HepG2 (cell line): Measurements from ENCODE around the gene ITIH1. TPM values are rescaled to one million over a fixed set of nuclear protein-coding genes. Genes with fewer than 3 reads are reported as not detected.

ENCODE experiments used
- DR1 ChIP-seq: sonication (generic); formaldehyde crosslinking; IDR thresholded peaks from 2 replicates; pipeline ENCODE4 v1.8.0; 2021; ENCODE audit warnings: mild to moderate bottlenecking, missing genetic modification reagents, inconsistent platforms
- ETS1 ChIP-seq: sonication (generic); formaldehyde crosslinking; IDR thresholded peaks from 2 replicates; pipeline ENCODE4 v1.4.0; 2020; ENCODE audit warnings: missing genetic modification reagents
- FUBP1 ChIP-seq: sonication (generic); formaldehyde crosslinking; IDR thresholded peaks from 2 replicates; pipeline ENCODE4 v1.5.1; 2020; ENCODE audit warnings: missing genetic modification reagents, mild to moderate bottlenecking, borderline replicate concordance
- GTF2F1 ChIP-seq: fragments of 150-350 bp; IDR thresholded peaks from 2 replicates; pipeline ENCODE4 v1.6.1; 2014; ENCODE audit warnings: low read length
- NR1H2 ChIP-seq: sonication (generic); formaldehyde crosslinking; IDR thresholded peaks from 2 replicates; pipeline ENCODE4 v1.8.1; 2022; ENCODE audit warnings: low read depth, missing genetic modification reagents, borderline replicate concordance
- NR2F6 ChIP-seq, 2 experiments: IDR thresholded peaks; 2 replicates each; pipeline ENCODE4 v1.6.1; 2016; ENCODE audit warnings: antibody characterized with exemption in 1 of 2, mild to moderate bottlenecking in 1 of 2
- NRL ChIP-seq: sonication (generic); formaldehyde crosslinking; IDR thresholded peaks from 2 replicates; pipeline ENCODE4 v1.5.0; 2020; ENCODE audit warnings: missing genetic modification reagents, mild to moderate bottlenecking, moderate library complexity, borderline replicate concordance
- SIN3A ChIP-seq: IDR thresholded peaks from 2 replicates; pipeline ENCODE4 v1.6.1; 2011; ENCODE audit warnings: low read depth, mild to moderate bottlenecking, control low read depth, low read length, borderline replicate concordance
- SPEN ChIP-seq: sonication (generic); formaldehyde crosslinking; IDR thresholded peaks from 2 replicates; pipeline ENCODE4 v1.5.1; 2020; ENCODE audit warnings: low read depth, mild to moderate bottlenecking, missing genetic modification reagents
- TERF1 ChIP-seq: sonication (generic); formaldehyde crosslinking; IDR thresholded peaks from 2 replicates; pipeline ENCODE4 v1.8.0; 2022; ENCODE audit warnings: mild to moderate bottlenecking, missing genetic modification reagents, moderate library complexity
- TSC22D2 ChIP-seq: sonication (generic); formaldehyde crosslinking; IDR thresholded peaks from 2 replicates; pipeline ENCODE4 v1.5.1; 2020; ENCODE audit warnings: missing genetic modification reagents, mild to moderate bottlenecking, borderline replicate concordance
- ZBTB33 ChIP-seq: sonication (generic); formaldehyde crosslinking; IDR thresholded peaks from 2 replicates; pipeline ENCODE4 v1.4.0; 2020; ENCODE audit warnings: missing genetic modification reagents
- ZMYM3 ChIP-seq: sonication (generic); formaldehyde crosslinking; IDR thresholded peaks from 2 replicates; pipeline ENCODE4 v1.5.1; 2020; ENCODE audit warnings: mild to moderate bottlenecking, missing genetic modification reagents
- ZNF230 ChIP-seq: sonication (generic); formaldehyde crosslinking; IDR thresholded peaks from 2 replicates; pipeline ENCODE4 v1.4.0; 2020; ENCODE audit warnings: mild to moderate bottlenecking, missing genetic modification reagents
- ZNF235 ChIP-seq: sonication (generic); formaldehyde crosslinking; IDR thresholded peaks from 2 replicates; pipeline ENCODE4 v1.8.1; 2023; ENCODE audit warnings: mild to moderate bottlenecking, missing genetic modification reagents, borderline replicate concordance
- ZNF678 ChIP-seq: sonication (generic); formaldehyde crosslinking; IDR thresholded peaks from 2 replicates; pipeline ENCODE4 v1.4.0; 2020; ENCODE audit warnings: mild to moderate bottlenecking, missing genetic modification reagents
- ZNF749 ChIP-seq: sonication (generic); formaldehyde crosslinking; IDR thresholded peaks from 2 replicates; pipeline ENCODE4 v1.8.0; 2022; ENCODE audit warnings: mild to moderate bottlenecking, missing genetic modification reagents, moderate library complexity, borderline replicate concordance
- ZNF781 ChIP-seq: sonication (generic); formaldehyde crosslinking; IDR thresholded peaks from 2 replicates; pipeline ENCODE4 v1.5.1; 2020; ENCODE audit warnings: borderline replicate concordance, mild to moderate bottlenecking, missing genetic modification reagents; ENCODE audit errors: not compliant biosample characterization
- polyA plus RNA-seq, 8 experiments: library from polyadenylated mRNA; depleted of rRNA in 3 of 8; stranded (reverse) in 7 of 8; unstranded in 1 of 8; fragments of >200 nt; fragmentation: Illumina TruSeq in 4 of 8; extraction: Trizol in 4 of 8; gene quantifications; 2 replicates each; pipeline versions ENCODE4 v1.2.1 to v1.2.3, GENCODE V29; 2011 to 2016; ENCODE audit warnings: low read depth in 4 of 8, missing spikeins in 1 of 8, mixed read lengths in 1 of 8; ENCODE audit not compliant: insufficient read depth in 1 of 8
- total RNA-seq, 5 experiments: library from RNA; depleted of rRNA; stranded (reverse); fragments of >200 nt; fragmentation: Illumina TruSeq; extraction: Trizol; gene quantifications; 2 replicates each; pipeline ENCODE4 v1.2.3, GENCODE V29; 2016; ENCODE audit warnings: low read depth in 1 of 5
- TF ChIP-seq, protein P1 (sequence below): sonication (generic); IDR thresholded peaks from 2 replicates; pipeline ENCODE4 v1.6.1; 2016; ENCODE audit warnings: low read depth, borderline replicate concordance
- TF ChIP-seq, protein P2 (sequence below): sonication (generic); formaldehyde crosslinking; IDR thresholded peaks from 2 replicates; pipeline ENCODE4 v1.4.0; 2020; ENCODE audit warnings: missing genetic modification reagents

ITIH1 gene
- total and polyA plus RNA-seq, 2 of the 13 experiments (the other 11 are each of a cell fraction or from before 2014, with no cell fraction given) = 12.3 to 19.6 TPM

DNA sequence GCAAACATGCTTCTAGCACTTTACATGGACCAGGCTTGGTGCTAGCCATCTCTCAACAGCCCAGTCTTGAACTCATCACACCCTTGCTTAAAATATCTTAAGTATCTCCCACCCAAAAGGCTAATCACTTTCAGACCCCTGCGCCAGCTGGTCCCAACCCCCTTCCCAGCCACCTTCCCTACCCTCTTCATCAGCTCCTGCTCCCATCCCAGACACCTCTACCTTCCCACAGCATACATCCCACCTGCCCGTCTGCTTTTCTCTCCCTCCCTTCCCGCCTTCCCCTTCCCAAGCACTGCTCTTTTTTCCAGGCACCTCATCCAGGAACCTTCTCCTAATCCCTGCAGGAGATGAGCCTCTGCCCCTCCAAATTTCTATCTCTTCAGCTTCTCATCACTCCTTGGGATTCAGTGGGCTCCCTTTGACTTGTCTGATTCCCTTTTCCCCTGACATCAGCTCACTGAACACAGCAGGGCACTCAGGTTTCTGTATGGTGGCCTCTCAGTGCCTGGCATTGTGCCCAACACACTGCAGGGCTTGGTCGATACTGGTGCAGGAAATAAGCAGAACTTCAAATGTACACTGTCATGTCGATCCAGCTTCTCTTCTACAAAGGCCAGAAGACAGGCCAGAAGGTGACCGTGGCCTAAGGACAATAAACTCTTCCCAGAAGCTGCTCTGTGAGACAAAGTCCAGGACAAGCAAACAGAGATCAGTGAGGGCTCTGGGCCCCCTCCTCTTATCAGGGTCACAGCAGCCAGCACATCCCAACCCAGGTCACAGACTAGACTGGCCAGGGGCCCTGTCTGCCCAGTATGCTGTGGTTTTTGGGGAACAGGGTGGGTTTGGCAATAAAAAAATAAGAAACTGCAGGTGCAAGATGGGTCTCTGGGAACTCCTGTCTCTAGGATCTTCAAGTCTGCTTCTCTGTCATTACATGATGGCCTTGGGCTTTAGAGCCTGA lies 2.2 kb upstream of the ITIH1 start (continued):
- TF ChIP-seq ZNF749 (CRISPR knock-in tag) (no peak), ZNF781 (CRISPR knock-in tag) (no peak), ZMYM3 (peak; percentile 85), SIN3A (0 out of 2 replicates have a peak, but pooled peaks have one; percentile 4), FUBP1 (CRISPR knock-in tag) (no peak), TSC22D2 (CRISPR knock-in tag) (no peak), NR2F6 (IDR thresholded peaks at IDR 0.05) (peak; percentile 94), NR2F6 (CRISPR knock-in tag; IDR thresholded peaks at IDR 0.05) (peak; percentile 98), NR1H2 (CRISPR knock-in tag) (0 out of 2 replicates have a peak, but pooled peaks have one; percentile 14), DR1 (0 out of 2 replicates have a peak, but pooled peaks have one; percentile 35), SPEN (CRISPR knock-in tag) (peak; percentile 66; the same call in 1 of the 2 replicates), ZBTB33 (no peak), NRL (CRISPR knock-in tag) (no peak), GTF2F1 (no peak), ZNF230 (CRISPR knock-in tag) (no peak; the same call in 1 of the 2 replicates), ZNF235 (CRISPR knock-in tag) (no peak), ZNF678 (CRISPR knock-in tag) (no peak), TERF1 (CRISPR knock-in tag) (no peak), ETS1 (CRISPR knock-in tag) (no peak)
- TF ChIP-seq, protein P1, sequence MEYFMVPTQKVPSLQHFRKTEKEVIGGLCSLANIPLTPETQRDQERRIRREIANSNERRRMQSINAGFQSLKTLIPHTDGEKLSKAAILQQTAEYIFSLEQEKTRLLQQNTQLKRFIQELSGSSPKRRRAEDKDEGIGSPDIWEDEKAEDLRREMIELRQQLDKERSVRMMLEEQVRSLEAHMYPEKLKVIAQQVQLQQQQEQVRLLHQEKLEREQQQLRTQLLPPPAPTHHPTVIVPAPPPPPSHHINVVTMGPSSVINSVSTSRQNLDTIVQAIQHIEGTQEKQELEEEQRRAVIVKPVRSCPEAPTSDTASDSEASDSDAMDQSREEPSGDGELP = peak; percentile 68; the same call in 1 of the 2 replicates
- TF ChIP-seq, protein P2, sequence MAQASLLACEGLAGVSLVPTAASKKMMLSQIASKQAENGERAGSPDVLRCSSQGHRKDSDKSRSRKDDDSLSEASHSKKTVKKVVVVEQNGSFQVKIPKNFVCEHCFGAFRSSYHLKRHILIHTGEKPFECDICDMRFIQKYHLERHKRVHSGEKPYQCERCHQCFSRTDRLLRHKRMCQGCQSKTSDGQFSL (CRISPR knock-in tag) = no peak
